ENCODE measurements around the gene KCNIP4. TPM values are rescaled to one million over a fixed set of nuclear protein-coding genes. Genes with fewer than 3 reads are reported as not detected.

Gene KCNIP4
- polyA plus RNA-seq, 3 donors: 0.09 to 0.25 TPM; not detected in 1

DNA sequence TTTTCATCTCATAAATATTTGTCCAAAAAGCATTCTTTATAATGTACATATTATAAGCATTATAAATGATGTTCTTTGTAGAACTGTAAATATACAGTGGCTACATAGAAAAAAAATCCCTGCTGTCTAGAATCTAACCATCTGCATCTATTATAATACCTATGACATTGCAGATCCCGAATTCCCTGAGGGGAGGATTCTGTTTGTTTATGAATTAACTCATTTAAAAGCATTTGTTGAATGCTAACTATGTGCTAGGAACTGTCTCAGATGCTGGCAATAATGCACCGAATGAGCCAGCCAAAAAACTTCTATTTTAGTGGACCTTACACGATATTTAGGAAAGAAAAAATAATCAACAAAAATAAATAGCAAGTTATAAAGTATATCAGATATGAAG is 1058.7 kb downstream of the KCNIP4 start:
- Mint-ChIP-seq H3K27me3 (ENCODE audit: low read depth in 3 of 3) (peaks cover 0 to 2% (median 0%) of the 10 kb centered on the region in 3 donors), H3K4me3 (no peak overlapping the region), H3K27ac (no peak overlapping the region), H3K36me3 (no peaks in the 10 kb centered on the region), H3K9me3 (peaks cover 2 to 9% (median 4%) of the 10 kb centered on the region in 7 donors), H3K4me1 (no peaks in the 10 kb centered on the region)
- no peaks in the 10 kb centered on the region for H3K27me3 ChIP-seq (ENCODE audit: control insufficient read depth in 2 of 2, insufficient read depth in 2 of 2, low read length in 2 of 2)
- H3K4me3 ChIP-seq (replicated peaks in 1 of 3; ENCODE audit: low read depth in 2 of 3, low read length in 3 of 3): no peak overlapping the region
- no peaks in the 10 kb centered on the region for H3K79me2 ChIP-seq (ENCODE audit: insufficient read depth, low read length)
- H3K4me1 ChIP-seq (ENCODE audit: control insufficient read depth in 1 of 2, insufficient read depth in 2 of 2, low read length in 2 of 2): no peaks in the 10 kb centered on the region
- H3K9ac ChIP-seq (ENCODE audit: insufficient read depth, low read length, poor library complexity, severe bottlenecking): no peak overlapping the region
- intact Hi-C loops (cut with micrococcal nuclease): no loop called here
- no CpG with 5 or more reads among the region's 3 CpGs for WGBS (ENCODE audit: insufficient coverage)
- no peak overlapping the region for H2AFZ ChIP-seq (ENCODE audit: insufficient read depth, low read depth, low read length, poor library complexity, severe bottlenecking)
- no peak overlapping the region for H3K27ac ChIP-seq (ENCODE audit: low read depth in 1 of 2, low read length in 2 of 2)
- no peak for DNase-seq
- H3K9me3 ChIP-seq (replicated peaks in 1 of 2; ENCODE audit: control insufficient read depth in 1 of 2, insufficient read depth in 1 of 2, low read length in 2 of 2): peaks cover 0 to 6% of the 10 kb centered on the region in 2 donors
- H4K20me1 ChIP-seq (ENCODE audit: insufficient read depth, low read length): no peaks in the 10 kb centered on the region
- no peak overlapping the region for H3K4me2 ChIP-seq (replicated peaks; ENCODE audit: extremely low read depth, low read length, poor library complexity, severe bottlenecking)
- no peaks in the 10 kb centered on the region for H3K36me3 ChIP-seq (replicated peaks in 1 of 2; ENCODE audit: control insufficient read depth in 1 of 2, insufficient read depth in 2 of 2, low read length in 2 of 2)
- TF ChIP-seq, protein P1, sequence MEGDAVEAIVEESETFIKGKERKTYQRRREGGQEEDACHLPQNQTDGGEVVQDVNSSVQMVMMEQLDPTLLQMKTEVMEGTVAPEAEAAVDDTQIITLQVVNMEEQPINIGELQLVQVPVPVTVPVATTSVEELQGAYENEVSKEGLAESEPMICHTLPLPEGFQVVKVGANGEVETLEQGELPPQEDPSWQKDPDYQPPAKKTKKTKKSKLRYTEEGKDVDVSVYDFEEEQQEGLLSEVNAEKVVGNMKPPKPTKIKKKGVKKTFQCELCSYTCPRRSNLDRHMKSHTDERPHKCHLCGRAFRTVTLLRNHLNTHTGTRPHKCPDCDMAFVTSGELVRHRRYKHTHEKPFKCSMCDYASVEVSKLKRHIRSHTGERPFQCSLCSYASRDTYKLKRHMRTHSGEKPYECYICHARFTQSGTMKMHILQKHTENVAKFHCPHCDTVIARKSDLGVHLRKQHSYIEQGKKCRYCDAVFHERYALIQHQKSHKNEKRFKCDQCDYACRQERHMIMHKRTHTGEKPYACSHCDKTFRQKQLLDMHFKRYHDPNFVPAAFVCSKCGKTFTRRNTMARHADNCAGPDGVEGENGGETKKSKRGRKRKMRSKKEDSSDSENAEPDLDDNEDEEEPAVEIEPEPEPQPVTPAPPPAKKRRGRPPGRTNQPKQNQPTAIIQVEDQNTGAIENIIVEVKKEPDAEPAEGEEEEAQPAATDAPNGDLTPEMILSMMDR (IDR thresholded peaks at IDR 0.05): no peak

DNA sequence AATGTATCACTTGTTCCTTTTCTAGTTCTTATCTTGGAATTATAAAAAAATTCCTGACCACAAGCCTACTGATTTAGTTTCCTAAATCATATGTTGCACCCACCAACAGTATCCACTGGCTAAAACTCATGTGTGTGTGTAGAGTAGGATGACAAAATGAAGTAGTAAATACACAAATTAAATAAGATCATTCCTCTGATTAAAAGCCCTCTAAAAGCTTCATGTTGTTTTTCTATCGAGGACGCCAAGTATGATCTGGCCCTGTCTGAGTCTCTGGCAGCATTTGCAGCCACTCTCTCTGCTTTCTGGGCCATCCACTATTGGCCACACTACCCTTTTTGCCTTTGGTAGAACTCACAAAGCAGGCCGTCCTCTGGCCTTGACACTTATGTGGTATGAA is 1064.9 kb downstream of the KCNIP4 start:
- H3K9me3 ChIP-seq (replicated peaks in 1 of 2; ENCODE audit: control insufficient read depth in 1 of 2, insufficient read depth in 1 of 2, low read length in 2 of 2): peaks cover 0 to 8% of the 10 kb centered on the region in 2 donors
- no peaks in the 10 kb centered on the region for H4K20me1 ChIP-seq (ENCODE audit: insufficient read depth, low read length)
- no peaks in the 10 kb centered on the region for H3K4me1 ChIP-seq (ENCODE audit: control insufficient read depth in 1 of 2, insufficient read depth in 2 of 2, low read length in 2 of 2)
- Mint-ChIP-seq H3K27ac (no peak overlapping the region), H3K4me1 (no peaks in the 10 kb centered on the region), H3K36me3 (no peaks in the 10 kb centered on the region), H3K27me3 (ENCODE audit: low read depth in 3 of 3) (peaks cover 0 to 5% (median 0%) of the 10 kb centered on the region in 3 donors), H3K4me3 (no peak overlapping the region), H3K9me3 (peaks cover 0 to 13% (median 2%) of the 10 kb centered on the region in 7 donors)
- intact Hi-C loops (cut with micrococcal nuclease): no loop called here
- no peaks in the 10 kb centered on the region for H3K36me3 ChIP-seq (replicated peaks in 1 of 2; ENCODE audit: control insufficient read depth in 1 of 2, insufficient read depth in 2 of 2, low read length in 2 of 2)
- H2AFZ ChIP-seq (ENCODE audit: insufficient read depth, low read depth, low read length, poor library complexity, severe bottlenecking): no peak overlapping the region
- no peak overlapping the region for H3K4me3 ChIP-seq (replicated peaks in 1 of 3; ENCODE audit: low read depth in 2 of 3, low read length in 3 of 3)
- H3K27me3 ChIP-seq (ENCODE audit: control insufficient read depth in 2 of 2, insufficient read depth in 2 of 2, low read length in 2 of 2): no peaks in the 10 kb centered on the region
- no peak overlapping the region for H3K9ac ChIP-seq (ENCODE audit: insufficient read depth, low read length, poor library complexity, severe bottlenecking)
- H3K79me2 ChIP-seq (ENCODE audit: insufficient read depth, low read length): no peaks in the 10 kb centered on the region
- H3K4me2 ChIP-seq (replicated peaks; ENCODE audit: extremely low read depth, low read length, poor library complexity, severe bottlenecking): no peak overlapping the region
- H3K27ac ChIP-seq (ENCODE audit: low read depth in 1 of 2, low read length in 2 of 2): no peak overlapping the region
- no CpG with 5 or more reads among the region's 3 CpGs for WGBS (ENCODE audit: insufficient coverage)
- DNase-seq: no peak
- TF ChIP-seq, protein P1 (IDR thresholded peaks at IDR 0.05): no peak

Data from CD14-positive monocyte (primary cell).